ENCODE measurements around the gene DNM3.

Gene DNM3

DNA sequence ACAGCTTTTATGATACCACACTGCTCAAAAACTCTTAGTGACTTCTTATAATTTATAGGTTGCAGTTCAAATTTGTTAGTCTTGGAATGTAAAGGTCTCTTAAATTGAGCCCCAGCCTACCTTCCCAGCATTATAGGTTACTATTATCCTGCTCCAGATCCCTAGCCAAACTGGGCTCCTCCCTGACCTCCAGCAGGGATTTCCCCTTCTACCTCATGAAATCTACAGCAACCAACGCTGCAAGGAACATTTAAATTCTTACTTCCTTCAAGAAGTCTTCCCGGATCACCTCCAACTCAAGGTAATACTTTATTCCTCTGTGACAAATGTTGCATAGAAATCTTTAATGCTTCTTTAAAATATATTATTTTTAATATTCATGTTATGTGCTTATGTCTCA lies 324.1 kb downstream of the DNM3 start:
- no peak for DNase-seq (ENCODE audit: low read depth in 2 of 3, low spot score in 2 of 3)

DNA sequence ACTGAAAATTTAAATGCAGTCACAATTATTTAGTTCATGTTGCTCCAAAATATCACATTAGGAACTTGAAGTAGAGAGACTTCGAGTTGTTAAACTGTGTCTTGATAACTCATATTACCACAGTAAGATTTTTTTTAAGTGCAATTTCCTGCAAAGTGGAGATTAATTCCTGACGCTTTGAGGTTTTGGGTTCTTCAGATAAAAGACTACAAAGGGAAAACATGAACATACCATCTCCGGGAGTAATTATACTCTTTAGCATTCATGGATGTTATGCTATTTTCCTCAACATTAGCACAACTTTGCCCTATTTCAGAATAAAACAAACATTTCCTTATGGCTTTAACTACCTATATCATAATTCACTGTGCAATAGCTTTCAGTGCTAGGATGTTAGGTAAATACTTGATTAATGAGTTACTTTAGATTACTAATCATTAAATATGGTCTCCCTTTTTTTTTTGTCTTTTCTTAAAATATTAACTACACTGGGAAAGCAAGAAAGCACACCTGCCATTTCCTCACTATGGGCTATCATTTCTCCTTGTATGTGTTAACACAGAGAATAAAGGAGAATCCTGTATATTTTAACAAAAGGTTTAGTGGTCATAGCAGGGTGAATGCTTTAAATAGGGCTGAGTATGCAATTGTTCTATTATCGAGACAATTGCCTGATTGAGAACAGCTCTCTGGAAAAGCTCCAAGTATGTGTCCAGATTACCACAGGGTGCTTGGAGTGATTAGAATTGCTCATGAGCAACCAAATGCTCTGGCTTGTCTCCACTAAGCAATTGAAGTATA lies 326.7 kb downstream of the DNM3 start:
- no peak for DNase-seq (ENCODE audit: low read depth in 2 of 3, low spot score in 2 of 3)

DNA sequence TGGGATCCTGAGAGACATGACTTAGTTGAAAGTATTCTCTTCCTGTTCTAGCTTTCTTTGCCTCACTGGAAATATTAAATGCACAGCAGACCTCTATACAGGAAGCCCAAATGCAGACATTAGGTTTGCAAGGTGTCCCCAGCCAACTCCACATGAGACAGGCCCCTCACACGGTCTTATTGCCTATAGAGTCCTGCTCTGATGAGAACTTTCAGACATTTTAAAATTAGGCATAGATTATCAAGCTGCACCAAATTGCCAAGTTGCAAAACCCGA lies 327.2 kb downstream of the DNM3 start:
- no peak for DNase-seq (ENCODE audit: low read depth in 2 of 3, low spot score in 2 of 3)

DNA sequence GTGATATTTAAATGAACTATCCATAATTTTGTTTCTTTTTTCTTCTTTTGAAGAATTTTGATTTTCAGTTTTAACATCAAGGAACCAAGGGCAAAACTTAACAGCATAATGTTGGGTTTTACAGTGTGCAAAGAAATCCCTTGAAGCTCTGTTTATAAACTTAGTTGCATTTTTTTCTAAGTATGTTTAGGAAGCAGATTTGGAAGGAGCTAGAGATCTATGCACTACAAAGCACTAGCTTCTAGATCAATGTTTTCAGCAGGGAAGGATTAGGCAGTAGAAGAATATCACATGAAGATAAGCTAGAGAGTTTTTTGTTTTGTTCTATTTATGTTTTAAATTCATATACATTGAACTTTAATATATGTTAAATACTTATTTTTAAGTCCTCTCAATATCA lies 328.5 kb downstream of the DNM3 start:
- DNase-seq (ENCODE audit: low read depth in 2 of 3, low spot score in 2 of 3), result no peak

DNA sequence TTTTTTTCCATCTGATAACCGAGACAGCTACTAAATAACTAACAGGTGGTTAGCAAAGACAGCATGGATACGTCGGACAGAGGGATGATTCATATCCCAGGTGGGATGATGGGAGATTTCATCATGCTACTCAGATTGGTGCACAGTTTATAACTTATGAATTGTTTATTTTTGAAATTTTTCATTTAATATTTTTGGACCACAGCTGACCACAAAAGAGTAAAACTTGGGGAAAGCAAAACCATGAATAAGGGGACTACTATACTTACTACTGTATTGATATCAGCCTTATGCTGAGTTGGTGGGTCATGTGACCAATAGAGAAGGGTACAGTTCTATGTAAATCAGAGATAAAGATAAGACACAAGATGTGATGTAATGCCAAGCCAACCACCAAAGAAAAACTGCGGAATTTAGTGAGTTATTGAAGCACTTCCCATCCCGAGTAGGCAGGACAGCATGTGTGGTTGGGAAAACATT lies 331.1 kb downstream of the DNM3 start:
- DNase-seq (ENCODE audit: low read depth in 2 of 3, low spot score in 2 of 3), result no peak

DNA sequence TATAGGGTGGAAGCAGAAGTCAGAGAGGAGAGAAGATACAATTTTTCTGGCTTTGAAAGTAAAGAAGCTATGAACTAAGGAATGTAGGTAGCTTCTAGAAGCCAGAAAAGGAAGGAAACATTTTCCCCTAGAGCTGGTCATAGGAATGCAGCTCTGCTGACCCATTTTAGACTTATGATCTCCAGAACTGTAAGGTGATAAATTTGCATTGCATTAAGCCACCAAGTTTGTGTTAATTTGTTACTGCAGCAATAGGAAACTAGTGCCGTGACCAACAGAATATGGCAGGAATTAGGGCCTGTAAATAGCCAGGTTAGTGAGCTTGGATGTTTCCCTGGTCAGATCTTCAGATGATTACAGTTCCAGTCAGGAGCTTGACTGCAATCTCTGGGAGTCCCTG lies 334.9 kb downstream of the DNM3 start:
- no peak for DNase-seq (ENCODE audit: low read depth in 2 of 3, low spot score in 2 of 3)

DNA sequence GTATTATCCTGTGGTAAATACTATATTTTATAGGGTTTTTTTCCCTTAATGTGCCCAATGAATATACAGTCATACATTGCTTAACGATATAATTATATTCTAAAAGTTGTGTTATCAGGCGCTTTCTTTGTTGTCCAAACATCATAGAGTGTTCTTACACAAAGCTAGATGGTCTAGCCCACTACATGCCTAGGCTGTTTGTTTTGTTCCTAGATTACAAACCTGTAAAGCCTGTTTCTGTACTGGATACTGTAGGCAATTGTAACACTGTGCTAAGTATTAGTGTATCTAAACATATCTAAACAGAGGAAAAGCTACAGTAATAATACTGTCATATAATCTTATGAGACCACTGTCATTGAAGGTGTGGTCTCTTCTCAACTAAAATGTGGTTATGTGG lies 336.6 kb downstream of the DNM3 start:
- no peak for DNase-seq (ENCODE audit: low read depth in 2 of 3, low spot score in 2 of 3)

DNA sequence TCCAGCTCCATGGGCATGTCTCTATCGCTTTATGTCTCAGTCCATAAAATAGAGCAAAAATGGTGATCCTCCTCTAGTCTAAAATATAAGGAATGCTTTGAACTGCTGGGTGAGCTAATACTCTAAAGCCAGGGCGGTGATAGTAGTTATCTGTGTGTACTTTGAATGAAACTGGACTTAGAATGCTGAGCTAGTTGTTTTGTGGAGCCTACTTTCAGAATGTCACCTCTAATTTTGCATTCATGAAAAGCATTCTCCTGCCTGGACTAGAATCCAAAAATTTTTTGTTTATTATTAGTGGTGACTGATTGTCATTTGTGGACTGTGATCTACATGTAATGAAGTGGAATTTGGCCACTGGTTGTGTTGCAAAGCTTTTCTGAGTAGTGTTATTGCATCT lies 337.6 kb downstream of the DNM3 start:
- no peak for DNase-seq (ENCODE audit: low read depth in 2 of 3, low spot score in 2 of 3)

DNA sequence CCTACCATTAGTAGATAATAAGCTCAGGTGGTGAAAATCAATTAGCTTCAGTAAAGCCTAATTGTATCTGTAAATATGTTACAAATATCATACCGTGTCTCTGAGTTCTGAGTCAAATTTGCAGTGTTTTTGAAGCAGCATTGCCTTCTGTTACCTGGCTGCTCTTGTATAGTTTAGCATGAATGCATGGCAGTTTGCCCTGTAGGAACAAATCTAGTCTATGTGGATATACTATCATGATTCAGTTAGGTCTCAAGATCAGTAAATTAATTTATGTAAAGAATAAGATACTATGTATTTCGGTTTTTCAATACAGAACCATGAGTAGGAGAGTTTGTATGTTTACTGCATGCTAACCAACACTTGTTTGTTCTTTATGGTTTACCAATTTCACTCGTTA lies 338.6 kb downstream of the DNM3 start:
- DNase-seq (ENCODE audit: low read depth in 2 of 3, low spot score in 2 of 3), result no peak

DNA sequence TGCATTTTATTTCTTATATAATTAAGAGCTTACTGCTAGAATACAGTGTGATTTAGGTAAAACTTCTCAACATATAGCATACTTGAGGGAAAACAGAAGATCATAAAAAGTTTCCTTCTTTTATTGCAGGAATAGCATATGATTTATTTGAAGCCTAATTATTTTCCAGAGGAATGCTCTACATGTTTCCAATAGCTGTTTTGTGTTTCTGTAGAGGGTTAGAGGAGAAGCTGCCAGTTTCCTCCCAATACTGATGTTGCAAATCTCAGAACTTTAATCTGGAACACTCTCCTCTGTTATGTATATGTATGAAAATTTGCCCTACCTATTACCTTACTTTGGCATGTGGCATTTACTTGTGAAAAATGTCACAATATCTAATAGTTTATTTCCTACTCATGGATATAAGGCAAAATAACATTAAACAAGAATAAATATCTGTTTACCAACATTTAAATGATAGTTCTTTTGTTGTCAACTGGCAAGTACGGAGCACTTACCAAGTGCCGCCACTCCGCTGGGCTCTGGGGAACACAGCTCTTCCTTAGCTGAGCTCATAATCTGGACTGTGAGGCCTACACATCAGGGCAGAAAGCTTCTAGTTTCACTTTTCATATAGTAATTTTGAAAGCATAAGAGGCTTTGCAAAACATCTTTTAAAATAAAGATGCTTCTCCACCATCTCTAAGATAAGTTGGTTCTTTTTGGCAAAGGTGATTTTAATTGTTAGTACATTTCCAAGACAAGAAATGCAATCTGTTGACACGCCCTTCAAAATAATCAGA lies 339.4 kb downstream of the DNM3 start:
- no peak for DNase-seq (ENCODE audit: low read depth in 2 of 3, low spot score in 2 of 3)

DNA sequence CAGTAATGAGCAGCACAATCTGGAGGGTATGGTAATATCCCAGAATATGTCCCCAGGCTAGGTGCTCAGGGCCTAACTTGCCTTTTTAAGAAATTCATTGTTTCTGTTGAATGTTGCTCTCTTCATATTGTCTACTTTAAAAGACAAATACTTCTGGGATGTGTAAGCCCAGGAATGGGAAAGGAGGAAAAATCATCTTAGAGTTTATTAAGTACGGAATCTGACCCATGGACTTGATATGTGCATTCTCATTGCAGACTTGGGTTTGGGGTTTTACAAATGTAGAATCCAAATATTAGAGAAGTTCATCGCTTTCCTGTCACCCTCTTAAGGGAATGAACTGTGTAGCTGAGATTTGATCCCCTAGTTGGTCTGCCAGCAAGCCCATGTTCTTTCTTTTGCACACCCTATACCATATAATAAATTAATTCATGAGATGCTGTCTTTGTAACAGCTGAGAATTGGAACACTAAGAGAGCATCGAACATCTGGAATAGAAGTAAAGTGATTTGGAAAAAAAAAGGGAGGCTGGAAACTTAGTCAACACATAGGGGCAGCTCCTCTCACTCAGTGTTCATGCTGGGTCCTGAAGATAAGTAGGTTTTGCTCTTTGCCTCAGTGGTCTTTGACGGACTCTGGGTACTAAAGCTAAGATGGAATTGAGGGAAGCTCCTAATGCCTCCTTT lies 343.4 kb downstream of the DNM3 start:
- no peak for DNase-seq (ENCODE audit: low read depth in 2 of 3, low spot score in 2 of 3)

DNA sequence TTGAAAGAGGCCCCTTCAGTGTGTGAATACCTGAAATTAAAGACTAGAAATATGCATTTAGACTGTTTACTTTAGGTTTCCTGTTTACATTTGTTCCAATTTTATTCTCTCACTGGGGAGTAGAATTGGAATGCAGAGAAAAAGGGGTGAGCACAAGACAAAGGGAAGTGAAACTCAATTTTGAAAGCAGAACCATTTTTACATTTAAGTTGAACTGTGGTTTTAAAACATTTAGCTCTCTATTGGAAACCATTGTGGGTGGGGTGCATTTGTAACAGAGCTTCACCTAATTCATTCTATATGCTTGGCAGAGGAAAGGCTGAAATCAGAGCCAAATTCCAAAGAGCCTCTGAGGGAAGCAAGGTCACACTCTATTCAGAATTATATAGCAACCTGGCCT lies 343.9 kb downstream of the DNM3 start:
- no peak for DNase-seq (ENCODE audit: low read depth in 2 of 3, low spot score in 2 of 3)

DNA sequence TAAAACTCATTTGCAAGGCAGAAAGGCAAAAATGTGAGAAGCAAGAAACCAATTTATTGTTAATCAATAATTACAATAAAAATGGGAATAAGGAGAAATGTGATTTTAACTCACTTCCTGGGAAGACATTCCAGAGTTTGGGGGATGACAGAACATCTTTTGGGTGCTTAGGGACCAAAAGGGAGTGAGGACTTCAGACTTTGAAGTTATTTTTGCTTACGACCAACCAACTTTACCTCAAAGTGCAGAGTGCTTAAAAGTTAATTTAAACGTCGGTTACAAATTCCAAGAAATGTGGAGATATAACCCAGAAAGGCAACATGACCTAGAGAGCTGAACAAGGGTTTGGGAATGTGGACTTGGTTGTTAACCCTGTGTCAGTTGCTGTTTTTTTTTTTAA lies 344.7 kb downstream of the DNM3 start:
- no peak for DNase-seq (ENCODE audit: low read depth in 2 of 3, low spot score in 2 of 3)

DNA sequence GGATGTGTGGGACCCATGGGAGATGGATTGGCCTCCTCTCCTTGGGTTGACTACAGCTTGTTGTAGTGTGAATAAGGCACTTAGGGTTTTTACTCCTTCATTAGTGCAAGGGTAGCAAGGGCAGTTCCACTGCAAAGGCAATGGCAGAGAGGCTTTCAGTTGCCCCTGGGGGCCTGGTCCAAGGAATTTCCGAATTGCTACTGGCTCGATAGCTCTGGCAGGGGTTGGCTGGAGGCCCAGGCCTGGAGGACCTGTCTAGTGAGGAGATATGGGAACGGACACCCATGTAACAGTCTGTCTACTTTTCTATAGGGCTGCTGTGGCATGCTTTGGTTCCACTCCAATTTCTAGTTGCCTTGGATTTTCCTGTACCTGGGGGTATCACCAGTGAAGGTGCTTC lies 360.3 kb downstream of the DNM3 start:
- no peak for DNase-seq (ENCODE audit: low read depth in 2 of 3, low spot score in 2 of 3)

DNA sequence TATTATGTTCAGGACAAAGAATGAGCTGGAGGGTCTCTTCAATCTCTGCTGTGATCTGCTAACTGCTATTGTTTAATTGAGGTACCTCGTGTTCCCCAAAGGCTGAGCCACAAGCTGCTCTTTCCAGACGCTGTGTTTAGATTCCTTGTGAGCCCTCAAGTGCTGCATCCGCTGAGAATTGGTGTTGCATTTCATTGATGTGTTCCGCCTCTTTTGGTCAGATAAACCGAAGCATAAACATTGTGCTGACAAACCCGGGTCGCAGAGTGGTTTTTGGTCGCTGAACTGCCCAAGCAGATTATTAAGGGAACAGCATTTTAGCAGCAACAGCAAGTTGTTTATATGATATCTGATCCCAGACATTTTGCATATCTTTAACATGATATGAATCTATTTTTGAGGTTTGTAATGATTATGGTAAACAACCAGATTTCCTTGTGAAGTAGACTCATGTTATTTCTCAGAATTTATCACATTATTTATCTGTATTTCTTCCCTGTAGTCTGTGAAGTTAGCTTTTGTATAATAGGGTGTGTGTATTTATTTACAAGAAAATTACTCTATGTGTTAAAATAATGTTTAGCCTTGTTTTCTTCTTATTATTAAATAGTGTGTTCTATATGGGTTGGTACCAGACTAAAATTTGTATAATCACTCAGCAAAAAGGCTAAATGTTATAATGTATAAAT lies 362.0 kb downstream of the DNM3 start:
- no peak for DNase-seq (ENCODE audit: low read depth in 2 of 3, low spot score in 2 of 3)

DNA sequence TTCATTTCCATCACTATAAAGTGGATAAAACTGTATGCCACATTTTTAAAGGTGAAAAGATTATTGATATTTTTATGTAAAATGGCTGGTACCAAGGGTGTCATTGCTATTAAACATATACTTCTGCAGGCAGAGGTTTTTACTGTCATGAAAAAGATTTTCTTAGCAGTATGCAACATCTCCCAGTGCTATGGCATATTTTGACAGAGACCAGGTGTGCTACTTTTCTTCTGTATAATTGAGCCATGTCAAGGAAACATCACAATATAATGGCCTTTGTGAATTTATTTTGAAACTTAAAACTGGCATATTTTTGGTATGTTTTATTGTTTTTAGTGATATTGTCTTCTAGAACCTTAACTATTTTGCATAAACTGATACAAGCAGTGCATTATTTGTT lies 362.6 kb downstream of the DNM3 start:
- DNase-seq (ENCODE audit: low read depth in 2 of 3, low spot score in 2 of 3), result no peak

DNA sequence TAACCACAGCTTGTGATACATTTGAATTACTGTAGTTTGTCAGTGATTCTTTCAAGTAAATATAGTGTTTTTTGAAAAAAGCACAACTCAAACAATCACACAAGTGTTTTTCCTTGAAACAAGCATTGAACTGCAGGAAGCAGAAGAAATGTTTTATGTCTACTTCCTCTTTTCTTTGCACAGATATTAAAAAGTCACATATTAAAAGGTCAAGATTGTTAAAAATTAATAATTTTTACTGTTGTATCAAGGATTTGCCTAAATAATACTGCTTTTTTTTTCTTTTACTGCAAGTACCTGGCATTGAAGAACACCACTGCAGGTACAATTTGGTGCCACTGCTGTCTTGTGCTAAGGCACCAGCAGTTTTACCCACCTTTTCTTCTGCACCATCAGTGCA lies 365.0 kb downstream of the DNM3 start:
- no peak for DNase-seq (ENCODE audit: low read depth in 2 of 3, low spot score in 2 of 3)

DNA sequence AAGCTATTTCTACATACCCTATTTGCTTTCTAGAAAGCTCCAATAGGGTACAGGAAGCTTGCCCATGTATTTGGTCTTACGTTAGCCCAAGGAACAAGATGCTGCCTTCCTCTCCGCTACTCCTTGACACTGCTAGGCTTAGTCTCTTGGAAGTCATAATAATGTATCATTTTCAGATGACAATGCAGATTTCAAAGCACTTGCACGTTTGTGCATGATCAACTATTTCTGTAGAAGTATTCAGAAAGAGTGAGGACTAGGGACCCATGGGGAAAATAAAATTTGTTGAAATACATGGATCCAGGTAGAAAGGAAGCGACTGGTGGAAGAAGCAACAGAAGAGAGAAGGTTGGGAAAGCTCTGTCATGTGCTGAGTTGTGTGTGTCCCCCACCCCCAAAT lies 367.3 kb downstream of the DNM3 start:
- no peak for DNase-seq (ENCODE audit: low read depth in 2 of 3, low spot score in 2 of 3)

DNA sequence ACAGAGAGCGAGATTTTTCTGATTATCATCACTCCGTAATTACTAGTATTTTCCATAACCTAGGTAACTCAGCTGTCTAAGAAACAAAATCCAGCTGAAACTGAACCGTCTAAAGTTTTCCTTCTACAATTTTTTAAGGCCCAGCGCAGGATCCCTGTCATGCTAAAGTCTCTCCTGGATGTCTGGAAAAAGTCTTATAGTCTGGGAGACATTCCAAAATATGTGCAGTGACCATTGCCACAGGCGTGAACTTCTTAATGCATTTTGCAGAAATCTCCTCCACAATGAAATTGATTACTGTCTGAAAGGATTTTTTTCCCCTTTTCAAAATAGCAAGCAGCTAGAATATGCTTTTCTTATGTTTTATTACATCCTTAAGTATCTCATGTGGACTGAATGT lies 369.9 kb downstream of the DNM3 start:
- DNase-seq (ENCODE audit: low read depth in 2 of 3, low spot score in 2 of 3), result no peak

DNA sequence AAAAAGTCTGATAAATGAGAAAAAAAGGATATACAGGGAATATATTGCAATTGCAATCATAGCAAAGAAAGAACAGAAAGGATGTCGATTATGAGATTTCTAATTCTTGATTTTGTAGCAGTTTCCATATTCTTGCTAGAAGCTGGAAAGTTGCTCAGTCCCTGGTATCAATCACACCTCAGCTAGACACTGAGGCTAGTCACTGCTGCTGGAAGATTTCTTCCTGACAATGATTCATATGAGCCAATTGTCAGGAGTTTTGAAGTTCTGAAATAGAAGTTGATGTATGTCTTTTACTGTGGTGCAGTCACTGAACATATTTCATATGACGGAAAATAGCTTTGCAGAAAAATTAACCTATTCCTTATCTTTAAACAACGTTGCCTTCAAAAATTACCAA lies 370.8 kb downstream of the DNM3 start:
- no peak for DNase-seq (ENCODE audit: low read depth in 2 of 3, low spot score in 2 of 3)

DNA sequence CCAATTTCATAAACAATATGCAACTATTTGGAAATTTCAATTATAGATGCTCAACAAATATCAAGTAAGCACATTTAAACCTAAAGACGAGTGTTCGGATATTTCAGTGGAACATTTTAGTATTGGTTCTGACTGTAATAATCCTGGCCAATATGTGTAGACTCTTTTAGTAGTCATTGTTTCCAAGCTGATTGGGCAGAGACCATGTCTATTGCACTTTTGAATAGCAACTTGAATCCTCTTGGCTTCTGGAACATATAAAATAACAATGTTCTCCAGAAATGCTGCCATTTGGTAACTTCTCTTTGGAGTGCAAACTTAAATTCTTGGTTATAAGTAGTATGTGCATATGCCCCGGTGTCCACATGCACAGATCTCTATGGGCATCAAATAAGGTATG lies 373.7 kb downstream of the DNM3 start:
- no peak for DNase-seq (ENCODE audit: low read depth in 2 of 3, low spot score in 2 of 3)

DNA sequence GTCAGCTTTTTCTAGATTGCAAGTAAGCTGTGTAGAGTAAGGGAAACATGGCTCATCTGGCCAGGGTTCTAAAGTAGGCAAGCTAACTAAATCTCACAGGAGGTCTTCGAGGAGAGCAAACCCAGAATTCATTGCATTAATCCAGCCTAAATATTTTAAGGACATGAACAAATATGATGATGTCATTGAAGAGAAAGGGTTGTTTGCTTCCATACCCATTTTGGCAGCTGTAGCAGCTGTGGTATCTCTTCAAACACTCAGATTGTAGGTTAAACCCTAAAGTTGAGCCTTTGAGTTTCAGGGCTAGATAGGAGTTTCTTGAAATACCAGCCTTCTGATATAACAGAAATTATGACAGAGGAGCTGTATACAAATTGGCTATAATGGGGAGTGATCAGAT lies 378.7 kb downstream of the DNM3 start:
- no peak for DNase-seq (ENCODE audit: low read depth in 2 of 3, low spot score in 2 of 3)
